ENCODE results near the gene ATPAF1. TPM values are rescaled to one million over a fixed set of nuclear protein-coding genes. Genes with fewer than 3 reads are reported as not detected.

Gene ATPAF1
- polyA plus RNA-seq, 1 of the 3 experiments (the other 2 are of a cell fraction), result 39.9 TPM

- TF ChIP-seq SIN3A (IDR thresholded peaks at IDR 0.05; ENCODE audit: borderline replicate concordance, low read depth, low read length) (no peak), SMC3 (IDR thresholded peaks at IDR 0.05; ENCODE audit: low read depth, low read length) (no peak), FOSL2 (IDR thresholded peaks at IDR 0.05; ENCODE audit: borderline replicate concordance, low read depth) (no peak), RCOR1 (IDR thresholded peaks at IDR 0.05; ENCODE audit: low read length) (no peak)
Observed at GRCh38 chr1:46646331-46646730, 21.8 kb downstream of the ATPAF1 start (continued).

GRCh38 chr1:46645815-46646214, 22.3 kb downstream of the ATPAF1 start:
- Histone ChIP-seq H3K9ac (no peak overlapping the region), H3K27me3 (ENCODE audit: insufficient read depth) (no peaks in the 10 kb centered on the region), H3K36me3 (replicated peaks in 1 of 2; ENCODE audit: control insufficient read depth in 1 of 2, insufficient read depth in 2 of 2, low read length in 1 of 2) (peaks cover 12 to 41% of the 10 kb centered on the region in 2 experiments), H3K4me3 (ENCODE audit: low read depth in 2 of 2, low read length in 1 of 2) (no peak overlapping the region), H4K20me1 (ENCODE audit: insufficient read depth) (no peaks in the 10 kb centered on the region), H2AFZ (ENCODE audit: low read depth) (no peak overlapping the region), H3F3A (replicated peaks; ENCODE audit: insufficient read depth) (peaks cover 23% of the 10 kb centered on the region), H3K4me1 (ENCODE audit: control insufficient read depth in 1 of 2, insufficient read depth in 2 of 2, low read depth in 1 of 2, low read length in 1 of 2) (peaks cover 3 to 7% of the 10 kb centered on the region in 2 experiments), H3K9me2 (no peaks in the 10 kb centered on the region), H3K79me2 (ENCODE audit: insufficient read depth) (no peaks in the 10 kb centered on the region), H3K4me2 (no peak overlapping the region), H3K9me3 (no peaks in the 10 kb centered on the region), H3K27ac (ENCODE audit: low read depth in 2 of 2, low read length in 1 of 2) (no peak overlapping the region)
- POLR2A ChIA-PET, result no interaction called here
- 79% methylated on average over 4 of the region's 4 CpGs for WGBS (ENCODE audit: low lambda C conversion rate)
- CTCF ChIA-PET, result interaction anchor here (1.6 kb wide), 1 partner anchor 204 kb away, joined by 3 read pairs; no protein-coding TSS in a partner anchor
- TF ChIP-seq CTCF (IDR thresholded peaks at IDR 0.05), result no peak
- TF ChIP-seq RXRA (IDR thresholded peaks at IDR 0.05; ENCODE audit: borderline replicate concordance, low read depth), result no peak
- no peak for TF ChIP-seq EZH2phosphoT487 (IDR thresholded peaks at IDR 0.05; ENCODE audit: borderline replicate concordance, low read depth)
- no peak for TF ChIP-seq ELF1 (IDR thresholded peaks at IDR 0.05)
- no peak for TF ChIP-seq JUND (IDR thresholded peaks at IDR 0.05)
- no peak for TF ChIP-seq POLR2AphosphoS5 (IDR thresholded peaks at IDR 0.05; ENCODE audit: low read depth, low read length)
- TF ChIP-seq EP300 (IDR thresholded peaks at IDR 0.05; ENCODE audit: borderline replicate concordance in 1 of 2, low read depth in 1 of 2, low read length in 1 of 2), result no peak
- no peak for TF ChIP-seq USF1 (IDR thresholded peaks at IDR 0.05; ENCODE audit: borderline replicate concordance, low read depth)
- TF ChIP-seq TCF12 (IDR thresholded peaks at IDR 0.05), result no peak
- no peak for TF ChIP-seq RCOR1 (IDR thresholded peaks at IDR 0.05; ENCODE audit: low read length)
- no peak for TF ChIP-seq TAF1 (IDR thresholded peaks at IDR 0.05; ENCODE audit: borderline replicate concordance, low read depth, low read length)
- no peak for TF ChIP-seq USF2 (IDR thresholded peaks at IDR 0.05; ENCODE audit: borderline replicate concordance, low read depth, low read length)
- TF ChIP-seq FOXJ3 (CRISPR knock-in tag; IDR thresholded peaks at IDR 0.05), result no peak
- no peak for TF ChIP-seq TEAD4 (IDR thresholded peaks at IDR 0.05; ENCODE audit: borderline replicate concordance, insufficient read depth)
- TF ChIP-seq MXI1 (IDR thresholded peaks at IDR 0.05; ENCODE audit: low read depth, low read length), result no peak
- no peak for DNase-seq
